GM23248 (cell line): Measurements from ENCODE around the gene C1QTNF1.
"Not testable (repeated sequence)": the region's sequence is repeated elsewhere in the genome, so short reads cannot be mapped to it uniquely, and the experiment has no call there.

Experiments used
- EZH2 ChIP-seq: fragments of 200-600 bp; sonication (generic); IDR thresholded peaks from 2 replicates; pipeline ENCODE4 v1.6.1; 2018; ENCODE audit warnings: antibody characterized with exemption, mild to moderate bottlenecking; ENCODE audit not compliant: insufficient read depth, poor library complexity, severe bottlenecking
- EZH2phosphoT487 ChIP-seq: fragments of 200-600 bp; sonication (generic); IDR thresholded peaks from 2 replicates; pipeline ENCODE4 v1.6.1; 2018; ENCODE audit warnings: antibody characterized with exemption, moderate library complexity, mild to moderate bottlenecking, low read depth; ENCODE audit not compliant: insufficient read depth

DNA sequence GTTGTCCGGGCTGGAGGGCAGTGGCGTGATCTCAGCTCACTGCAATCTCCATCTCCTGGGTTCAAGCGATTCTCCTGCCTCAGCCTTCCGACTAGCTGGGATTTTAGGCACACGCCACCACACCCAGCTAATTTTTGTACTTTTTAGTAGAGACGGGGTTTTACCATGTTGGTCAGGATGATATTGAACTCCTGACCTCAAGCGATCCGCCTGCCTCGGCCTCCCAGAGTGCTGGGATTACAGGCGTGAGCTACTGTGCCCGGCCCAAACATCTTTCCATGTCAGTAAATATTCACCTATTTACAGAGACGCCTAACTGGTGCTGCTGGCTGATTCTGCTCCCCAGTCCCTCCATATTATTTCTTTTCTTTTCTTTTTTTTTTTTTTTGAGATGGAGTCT is 6.7 kb downstream of the C1QTNF1 start:
- not testable (repeated sequence) for TF ChIP-seq EZH2phosphoT487, EZH2
